H1 (cell line): Measurements from ENCODE around the gene ARID4A.

Source experiments
- CREB1 ChIP-seq: IDR thresholded peaks from 2 replicates; pipeline ENCODE4 v1.6.1; 2012; ENCODE audit warnings: inconsistent platforms
- MAX ChIP-seq: IDR thresholded peaks from 2 replicates; pipeline ENCODE4 v1.6.1; 2012; ENCODE audit warnings: inconsistent platforms
- POLR2A ChIP-seq, 2 experiments: IDR thresholded peaks; 1 replicate in 1 of 2; 2 replicates in 1 of 2; pipeline ENCODE4 v1.6.1; 2011; ENCODE audit warnings: low read depth in 2 of 2, low read length in 2 of 2, mild to moderate bottlenecking in 2 of 2; ENCODE audit errors: control extremely low read depth in 1 of 2
- SIX5 ChIP-seq: IDR thresholded peaks from 2 replicates; pipeline ENCODE4 v1.6.1; 2011; ENCODE audit warnings: mild to moderate bottlenecking, low read depth, low read length
- SRF ChIP-seq: IDR thresholded peaks from 2 replicates; pipeline ENCODE4 v1.6.1; 2011; ENCODE audit warnings: mild to moderate bottlenecking, low read depth, low read length, moderate library complexity
- USF2 ChIP-seq: IDR thresholded peaks from 2 replicates; pipeline ENCODE4 v1.6.1; 2011; ENCODE audit warnings: low read length, improper control_type of control experiment
- YY1 ChIP-seq: IDR thresholded peaks from 2 replicates; pipeline ENCODE4 v1.6.1; 2011; ENCODE audit warnings: low read depth, mild to moderate bottlenecking, low read length

- TF ChIP-seq CREB1 (no peak), SRF (no peak), YY1 (no peak), USF2 (no peak), SIX5 (no peak), MAX (no peak), POLR2A (IDR thresholded peaks at IDR 0.05; ENCODE audit: control extremely low read depth in 1 of 2, low read depth in 2 of 2, low read length in 2 of 2) (no peak)
Observed at GRCh38 chr14:58307597-58308316, 9.4 kb downstream of the ARID4A start.
